ENCODE data around the gene MYO15A.
"Not testable (repeated sequence)": the region's sequence is repeated elsewhere in the genome, so short reads cannot be mapped to it uniquely, and the experiment has no call there.

The MYO15A gene

GRCh38 chr17:18216906-18217305, 108.3 kb downstream of the MYO15A start:
- DNase-seq (ENCODE audit: low read depth, low spot score), result not testable (repeated sequence)

- DNase-seq (ENCODE audit: low read depth, low spot score), result peak; percentile 61
Measured at GRCh38 chr17:18217412-18218015, 109.0 kb downstream of the MYO15A start.

GRCh38 chr17:18218756-18219415, 110.3 kb downstream of the MYO15A start:
- DNase-seq (ENCODE audit: low read depth, low spot score), result no peak

- no peak for DNase-seq (ENCODE audit: low read depth, low spot score)
Measured at GRCh38 chr17:18224053-18224386, 115.5 kb downstream of the MYO15A start.

GRCh38 chr17:18224387-18225120, 116.0 kb downstream of the MYO15A start:
- no peak for DNase-seq (ENCODE audit: low read depth, low spot score)

- peak; percentile 92 for DNase-seq (ENCODE audit: low read depth, low spot score)
Measured at GRCh38 chr17:18225121-18225641, 116.6 kb downstream of the MYO15A start, which contains the start of gene LLGL1. Gene LLGL1 (plus strand): TSS chr17:18225635. CDS start chr17:18225683, 48 bp downstream.

GRCh38 chr17:18225642-18226283, 117.2 kb downstream of the MYO15A start:
- no peak for DNase-seq (ENCODE audit: low read depth, low spot score)

GRCh38 chr17:18226284-18226945, 117.9 kb downstream of the MYO15A start:
- DNase-seq (ENCODE audit: low read depth, low spot score), result no peak

- no peak for DNase-seq (ENCODE audit: low read depth, low spot score)
Measured at GRCh38 chr17:18227635-18228034, 119.1 kb downstream of the MYO15A start.

- no peak for DNase-seq (ENCODE audit: low read depth, low spot score)
Measured at GRCh38 chr17:18228176-18228682, 119.7 kb downstream of the MYO15A start.

- no peak for DNase-seq (ENCODE audit: low read depth, low spot score)
Measured at GRCh38 chr17:18229254-18229653, 120.7 kb downstream of the MYO15A start.
